HFF-Myc (cell line): ENCODE measurements around the gene FIZ1.
A peak's percentile ranks its signal among the peaks of the same experiment; 100 is the strongest.

Experiments used
- DNase-seq: peaks from one replicate; pipeline ENCODE4 v3.0.0-alpha.2; 2011; ENCODE audit warnings: low read depth; ENCODE audit errors: extremely low read depth
- H3K4me3 ChIP-seq: replicated peaks from 2 replicates; pipeline ENCODE4 v1.5.1; 2011; ENCODE audit warnings: low read depth, mild to moderate bottlenecking, control low read depth, low read length
- TF ChIP-seq, protein P1 (sequence below): IDR thresholded peaks from 2 replicates; pipeline ENCODE4 v1.5.1; 2012; ENCODE audit warnings: mild to moderate bottlenecking, low read depth, low read length, control low read depth; ENCODE audit errors: missing control alignments

Gene FIZ1

GRCh38 chr19:55605637-55606470 is 6.5 kb upstream of the FIZ1 start, which contains the start of gene ZNF865:
Gene ZNF865, plus strand, starts transcription at chr19:55605647. Its CDS starts 7,972 bp downstream, at chr19:55613619.
- H3K4me3 ChIP-seq, result peak within 1 kb of the TSS; percentile 92
- TF ChIP-seq, protein P1, sequence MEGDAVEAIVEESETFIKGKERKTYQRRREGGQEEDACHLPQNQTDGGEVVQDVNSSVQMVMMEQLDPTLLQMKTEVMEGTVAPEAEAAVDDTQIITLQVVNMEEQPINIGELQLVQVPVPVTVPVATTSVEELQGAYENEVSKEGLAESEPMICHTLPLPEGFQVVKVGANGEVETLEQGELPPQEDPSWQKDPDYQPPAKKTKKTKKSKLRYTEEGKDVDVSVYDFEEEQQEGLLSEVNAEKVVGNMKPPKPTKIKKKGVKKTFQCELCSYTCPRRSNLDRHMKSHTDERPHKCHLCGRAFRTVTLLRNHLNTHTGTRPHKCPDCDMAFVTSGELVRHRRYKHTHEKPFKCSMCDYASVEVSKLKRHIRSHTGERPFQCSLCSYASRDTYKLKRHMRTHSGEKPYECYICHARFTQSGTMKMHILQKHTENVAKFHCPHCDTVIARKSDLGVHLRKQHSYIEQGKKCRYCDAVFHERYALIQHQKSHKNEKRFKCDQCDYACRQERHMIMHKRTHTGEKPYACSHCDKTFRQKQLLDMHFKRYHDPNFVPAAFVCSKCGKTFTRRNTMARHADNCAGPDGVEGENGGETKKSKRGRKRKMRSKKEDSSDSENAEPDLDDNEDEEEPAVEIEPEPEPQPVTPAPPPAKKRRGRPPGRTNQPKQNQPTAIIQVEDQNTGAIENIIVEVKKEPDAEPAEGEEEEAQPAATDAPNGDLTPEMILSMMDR, result peak; percentile 82
- peak; percentile 66 for DNase-seq

DNA sequence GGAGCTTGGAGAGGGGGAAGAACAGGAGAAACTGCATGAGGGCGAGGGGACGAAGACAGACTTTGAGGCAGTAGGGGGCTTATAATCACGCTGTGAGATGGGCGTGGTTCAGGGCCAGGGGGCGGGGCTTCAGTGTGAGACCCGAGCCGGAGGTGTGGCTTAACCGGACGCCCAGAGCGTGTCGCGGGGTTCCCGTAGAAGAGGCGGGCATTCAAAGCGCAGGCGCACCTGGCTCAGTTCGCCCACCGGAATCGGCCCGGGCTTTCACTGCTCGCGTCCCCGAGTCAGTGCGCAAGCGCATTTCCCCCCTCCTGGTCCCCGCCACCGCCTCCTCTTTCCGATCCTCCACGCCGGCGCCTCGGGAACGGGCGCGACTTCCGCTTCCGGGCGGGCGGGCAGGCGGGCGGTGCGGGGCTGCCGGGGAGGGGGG is 5.9 kb upstream of the FIZ1 start:
- TF ChIP-seq, protein P1, result no peak
- H3K4me3 ChIP-seq, result peak overlapping the region; percentile 92
- peak; percentile 93 for DNase-seq

DNA sequence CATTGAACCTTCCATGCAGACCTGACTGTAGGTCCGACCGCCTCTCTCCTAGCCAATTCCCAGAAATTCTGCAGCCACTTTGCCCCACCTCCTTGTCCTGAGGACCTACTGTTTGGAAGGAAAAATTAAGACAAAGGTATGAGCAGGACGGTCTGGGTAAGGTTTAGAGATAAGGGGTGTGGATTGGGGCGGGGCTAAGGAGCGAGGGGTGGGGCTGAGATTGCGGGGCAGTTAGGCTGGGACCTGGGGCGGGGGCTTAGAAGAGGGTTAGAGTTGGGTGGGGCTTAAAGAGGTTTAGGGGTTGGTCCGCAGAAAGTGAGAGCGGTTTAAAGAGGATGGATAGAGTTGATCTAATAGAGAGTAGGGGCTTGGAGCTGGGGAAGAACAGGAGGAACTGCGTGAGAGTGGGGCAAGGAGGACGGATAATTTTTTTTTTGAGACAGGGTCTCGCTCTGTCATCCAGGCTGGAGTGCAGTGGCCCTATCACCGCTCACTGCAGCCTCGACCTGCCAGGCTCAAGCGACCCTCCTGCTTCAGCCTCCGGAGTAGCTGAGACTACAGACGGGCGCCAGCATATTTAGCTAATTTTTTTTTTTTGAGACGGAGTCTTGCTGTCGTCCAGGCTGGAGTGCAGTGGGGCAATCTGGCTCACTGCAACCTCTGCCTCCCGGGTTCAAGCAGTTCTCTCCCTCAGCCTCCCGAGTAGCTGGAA is 4.4 kb upstream of the FIZ1 start:
- TF ChIP-seq, protein P1, result no peak
- peak overlapping the region; percentile 46; the same call in 1 of the 2 replicates for H3K4me3 ChIP-seq
- no peak for DNase-seq

DNA sequence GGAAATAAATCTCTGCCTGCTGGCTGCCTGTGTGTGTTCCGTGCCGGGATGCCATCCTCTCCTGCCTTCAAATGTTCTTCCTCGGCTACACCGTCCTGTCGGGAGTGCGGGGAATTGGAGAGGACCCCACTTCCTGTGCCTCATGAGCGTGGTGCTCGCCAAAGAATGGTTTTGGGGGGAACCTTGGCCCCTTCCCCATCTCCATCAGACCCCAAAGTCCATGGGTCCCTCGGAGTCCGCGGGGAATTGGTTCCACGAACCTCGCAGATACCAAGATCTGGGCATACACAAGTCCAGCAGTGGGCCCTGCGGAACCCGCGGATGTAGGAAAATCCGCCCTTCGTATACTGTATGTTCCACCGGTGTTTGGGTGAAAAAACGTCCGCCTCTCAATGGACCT is 3.8 kb upstream of the FIZ1 start:
- no peak for DNase-seq
- TF ChIP-seq, protein P1, result no peak
- no peak overlapping the region for H3K4me3 ChIP-seq

- H3K4me3 ChIP-seq, result no peak overlapping the region
- DNase-seq, result no peak
- TF ChIP-seq, protein P1, result no peak
Measured at GRCh38 chr19:55602104-55603001, 3.0 kb upstream of the FIZ1 start.

DNA sequence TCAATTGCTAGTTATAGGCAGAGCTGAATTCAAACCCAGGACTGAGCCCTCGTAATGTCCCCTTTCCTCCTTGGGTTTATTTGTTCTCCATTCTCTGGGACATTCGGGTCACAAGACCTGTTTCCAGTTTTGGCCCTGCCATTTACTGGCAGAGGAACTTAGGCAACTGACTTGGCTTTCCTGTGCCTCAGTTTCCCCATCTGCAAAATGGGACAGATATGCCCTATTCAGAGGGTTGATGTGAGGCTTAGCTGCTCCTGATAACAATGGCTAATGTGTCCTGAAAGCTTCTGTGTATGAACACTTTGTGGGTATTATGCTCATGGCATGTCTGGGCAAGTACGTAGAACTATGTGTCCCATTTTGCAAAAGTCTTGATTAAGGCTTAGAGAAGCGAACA is 1.8 kb upstream of the FIZ1 start:
- no peak for DNase-seq
- H3K4me3 ChIP-seq, result peak overlapping the region; percentile 80

More for the DNA sequence above, 1.8 kb upstream of the FIZ1 start:
- TF ChIP-seq, protein P1, result no peak
